Measurements from ENCODE around the gene ALDOC.

GRCh38 chr17:28578246-28579195, 1.8 kb upstream of the ALDOC start:
- TF ChIP-seq CTCF (IDR thresholded peaks at IDR 0.05; ENCODE audit: low read length): no peak
- no peak for TF ChIP-seq EZH2phosphoT487 (IDR thresholded peaks at IDR 0.05; ENCODE audit: low read length)
